Measurements from ENCODE around the gene REEP3. TPM values are rescaled to one million over a fixed set of nuclear protein-coding genes. Genes with fewer than 3 reads are reported as not detected.

Gene REEP3
- total RNA-seq, 4 donors from 2014 or later = 63.4 to 79.6 (median 73.1) TPM

DNA sequence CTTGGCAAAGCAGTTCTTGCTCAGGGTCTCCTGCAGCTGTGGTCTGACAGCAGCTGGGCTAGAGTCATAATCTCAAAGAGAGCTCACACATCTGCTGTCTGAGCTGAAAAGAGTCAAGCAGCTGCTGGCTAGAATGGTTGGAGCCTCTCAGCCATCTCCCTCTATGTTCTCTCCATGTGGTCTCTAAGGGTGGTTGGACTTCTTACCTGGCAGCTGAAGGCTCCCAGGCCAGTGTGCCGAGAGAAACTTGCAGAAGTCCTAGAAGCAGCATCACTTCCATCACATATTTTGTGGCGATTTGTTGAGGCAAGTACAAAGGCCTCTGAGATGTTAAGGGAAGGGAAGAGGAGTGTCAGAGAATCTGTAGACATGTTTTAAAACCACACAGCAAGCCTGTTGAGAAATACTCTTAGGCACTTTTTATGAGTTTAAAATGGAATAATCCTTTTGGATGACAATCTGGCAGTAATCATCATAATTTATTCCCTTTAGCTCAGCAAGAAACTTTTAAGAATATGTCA, 93.2 kb downstream of the REEP3 start:
- DNase-seq = no peak
- no peaks in the 10 kb centered on the region for H3K9me3 ChIP-seq
- peaks cover 0 to 4% of the 10 kb centered on the region in 2 donors for H3K36me3 ChIP-seq
- no peaks in the 10 kb centered on the region for H3K27me3 ChIP-seq
- H3K4me3 ChIP-seq (replicated peaks in 1 of 3) = no peak overlapping the region
- no peaks in the 10 kb centered on the region for H3K4me1 ChIP-seq
- WGBS, 2 donors = 77 to 84% methylated on average over 2 of the region's 2 CpGs
- intact Hi-C loops (cut with DNase I) = no loop called here
- TF ChIP-seq, protein P1, sequence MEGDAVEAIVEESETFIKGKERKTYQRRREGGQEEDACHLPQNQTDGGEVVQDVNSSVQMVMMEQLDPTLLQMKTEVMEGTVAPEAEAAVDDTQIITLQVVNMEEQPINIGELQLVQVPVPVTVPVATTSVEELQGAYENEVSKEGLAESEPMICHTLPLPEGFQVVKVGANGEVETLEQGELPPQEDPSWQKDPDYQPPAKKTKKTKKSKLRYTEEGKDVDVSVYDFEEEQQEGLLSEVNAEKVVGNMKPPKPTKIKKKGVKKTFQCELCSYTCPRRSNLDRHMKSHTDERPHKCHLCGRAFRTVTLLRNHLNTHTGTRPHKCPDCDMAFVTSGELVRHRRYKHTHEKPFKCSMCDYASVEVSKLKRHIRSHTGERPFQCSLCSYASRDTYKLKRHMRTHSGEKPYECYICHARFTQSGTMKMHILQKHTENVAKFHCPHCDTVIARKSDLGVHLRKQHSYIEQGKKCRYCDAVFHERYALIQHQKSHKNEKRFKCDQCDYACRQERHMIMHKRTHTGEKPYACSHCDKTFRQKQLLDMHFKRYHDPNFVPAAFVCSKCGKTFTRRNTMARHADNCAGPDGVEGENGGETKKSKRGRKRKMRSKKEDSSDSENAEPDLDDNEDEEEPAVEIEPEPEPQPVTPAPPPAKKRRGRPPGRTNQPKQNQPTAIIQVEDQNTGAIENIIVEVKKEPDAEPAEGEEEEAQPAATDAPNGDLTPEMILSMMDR (IDR thresholded peaks at IDR 0.05) = no peak
- no peak for TF ChIP-seq POLR2A (IDR thresholded peaks at IDR 0.05)
- H3K27ac ChIP-seq = no peak overlapping the region

- intact Hi-C loops (cut with DNase I) = no loop called here
- H3K27ac ChIP-seq = no peak overlapping the region
- H3K9me3 ChIP-seq = no peaks in the 10 kb centered on the region
- TF ChIP-seq, protein P1 (IDR thresholded peaks at IDR 0.05) = no peak
- no peak for TF ChIP-seq POLR2A (IDR thresholded peaks at IDR 0.05)
- no peaks in the 10 kb centered on the region for H3K4me1 ChIP-seq
- no peak for DNase-seq
- no peak overlapping the region for H3K4me3 ChIP-seq (replicated peaks in 1 of 3)
- WGBS, 2 donors = 87 to 89% methylated on average over 3 of the region's 3 CpGs
- no peaks in the 10 kb centered on the region for H3K27me3 ChIP-seq
- H3K36me3 ChIP-seq = peaks cover 0 to 15% of the 10 kb centered on the region in 2 donors
Observed at GRCh38 chr10:63618552-63618951, 97.4 kb downstream of the REEP3 start.

DNA sequence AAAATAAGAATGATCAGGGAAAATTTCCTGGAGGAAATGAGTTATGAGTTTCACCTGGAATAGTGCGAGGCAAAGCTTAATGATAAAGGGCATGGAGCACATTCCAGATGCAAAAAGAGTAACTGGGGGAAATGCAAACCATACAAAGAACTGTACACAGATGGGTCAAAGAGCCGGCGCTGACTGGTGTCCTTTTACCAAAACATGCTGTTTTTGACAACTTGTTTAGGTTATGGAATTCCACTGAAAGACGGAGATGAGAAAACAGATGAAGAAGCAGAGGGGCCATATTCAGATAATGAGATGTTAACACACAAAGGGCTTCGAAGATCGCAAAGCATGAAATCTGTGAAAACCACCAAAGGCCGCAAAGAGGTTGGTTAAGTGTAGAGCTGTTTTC, 98.2 kb downstream of the REEP3 start:
- no peak overlapping the region for H3K4me3 ChIP-seq (replicated peaks in 1 of 3)
- DNase-seq = no peak
- no peak overlapping the region for H3K27ac ChIP-seq
- no peaks in the 10 kb centered on the region for H3K9me3 ChIP-seq
- no peak for TF ChIP-seq POLR2A (IDR thresholded peaks at IDR 0.05)
- TF ChIP-seq, protein P1 (IDR thresholded peaks at IDR 0.05) = no peak
- 96 to 97% methylated on average over 7 of the region's 7 CpGs for WGBS, 2 donors
- intact Hi-C loops (cut with DNase I) = no loop called here
- no peaks in the 10 kb centered on the region for H3K27me3 ChIP-seq
- H3K4me1 ChIP-seq = no peaks in the 10 kb centered on the region
- peaks cover 0 to 15% of the 10 kb centered on the region in 2 donors for H3K36me3 ChIP-seq

DNA sequence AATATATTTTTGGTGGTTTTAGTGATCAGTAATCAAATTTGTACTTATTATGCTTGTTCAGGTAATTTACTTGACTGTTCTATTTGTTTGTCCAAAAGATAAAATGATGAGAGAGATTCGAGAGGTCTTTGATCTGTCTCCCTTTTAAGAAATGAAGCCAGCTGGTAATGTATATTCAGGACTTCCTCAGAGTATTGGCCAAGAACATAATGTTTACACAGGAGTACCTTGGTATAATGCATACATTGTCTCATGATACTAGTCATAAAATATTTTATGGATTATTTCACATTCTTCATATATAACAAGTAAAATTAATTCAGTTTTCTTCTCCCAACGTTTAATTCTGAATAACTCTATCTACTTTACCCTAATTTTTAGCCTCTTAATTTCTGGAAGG, 100.9 kb downstream of the REEP3 start:
- no peaks in the 10 kb centered on the region for H3K4me1 ChIP-seq
- H3K27me3 ChIP-seq = no peaks in the 10 kb centered on the region
- no peak overlapping the region for H3K27ac ChIP-seq
- peaks cover 0 to 12% of the 10 kb centered on the region in 2 donors for H3K36me3 ChIP-seq
- H3K4me3 ChIP-seq (replicated peaks in 1 of 3) = no peak overlapping the region
- TF ChIP-seq, protein P1 (IDR thresholded peaks at IDR 0.05) = no peak
- no peak for TF ChIP-seq POLR2A (IDR thresholded peaks at IDR 0.05)
- DNase-seq = no peak
- WGBS, 2 donors = 90 to 92% methylated on average over 2 of the region's 2 CpGs
- H3K9me3 ChIP-seq = no peaks in the 10 kb centered on the region
- intact Hi-C loops (cut with DNase I) = no loop called here

GRCh38 chr10:63624701-63625100, 103.5 kb downstream of the REEP3 start:
- peaks cover 0 to 12% of the 10 kb centered on the region in 2 donors for H3K36me3 ChIP-seq
- H3K27me3 ChIP-seq = no peaks in the 10 kb centered on the region
- DNase-seq = no peak
- H3K27ac ChIP-seq = no peak overlapping the region
- H3K4me1 ChIP-seq = peaks cover 10 to 11% of the 10 kb centered on the region in 2 donors
- intact Hi-C loops (cut with DNase I) = no loop called here
- H3K4me3 ChIP-seq (replicated peaks in 1 of 3) = no peak overlapping the region
- H3K9me3 ChIP-seq = no peaks in the 10 kb centered on the region
- 91 to 96% methylated on average over 2 of the region's 2 CpGs for WGBS, 2 donors
- TF ChIP-seq, protein P1 (IDR thresholded peaks at IDR 0.05) = no peak
- TF ChIP-seq POLR2A (IDR thresholded peaks at IDR 0.05) = no peak

Measured in thyroid gland (tissue), 4 donors.